Measurements from ENCODE around the gene DUSP23.

DUSP23 gene

DNA sequence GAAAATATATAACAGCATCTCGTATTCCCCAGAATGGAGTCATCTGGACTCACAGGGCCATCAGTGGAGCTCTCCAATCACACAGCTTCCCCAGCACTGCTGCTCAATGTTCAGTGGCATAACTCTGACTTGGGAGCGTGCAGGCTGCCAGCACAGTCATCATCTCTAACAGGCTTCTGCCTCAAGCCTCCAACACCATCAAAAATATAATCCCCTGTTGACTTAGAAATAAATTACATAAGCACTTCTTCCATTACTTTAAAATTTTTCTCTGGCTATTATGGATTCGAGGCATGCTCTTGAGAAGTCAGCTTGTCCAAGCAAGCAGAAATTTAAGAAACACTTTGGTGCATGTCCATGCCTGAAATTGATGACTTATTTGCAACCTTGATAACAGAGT, 6.2 kb downstream of the DUSP23 start:
- no peak for DNase-seq

DNA sequence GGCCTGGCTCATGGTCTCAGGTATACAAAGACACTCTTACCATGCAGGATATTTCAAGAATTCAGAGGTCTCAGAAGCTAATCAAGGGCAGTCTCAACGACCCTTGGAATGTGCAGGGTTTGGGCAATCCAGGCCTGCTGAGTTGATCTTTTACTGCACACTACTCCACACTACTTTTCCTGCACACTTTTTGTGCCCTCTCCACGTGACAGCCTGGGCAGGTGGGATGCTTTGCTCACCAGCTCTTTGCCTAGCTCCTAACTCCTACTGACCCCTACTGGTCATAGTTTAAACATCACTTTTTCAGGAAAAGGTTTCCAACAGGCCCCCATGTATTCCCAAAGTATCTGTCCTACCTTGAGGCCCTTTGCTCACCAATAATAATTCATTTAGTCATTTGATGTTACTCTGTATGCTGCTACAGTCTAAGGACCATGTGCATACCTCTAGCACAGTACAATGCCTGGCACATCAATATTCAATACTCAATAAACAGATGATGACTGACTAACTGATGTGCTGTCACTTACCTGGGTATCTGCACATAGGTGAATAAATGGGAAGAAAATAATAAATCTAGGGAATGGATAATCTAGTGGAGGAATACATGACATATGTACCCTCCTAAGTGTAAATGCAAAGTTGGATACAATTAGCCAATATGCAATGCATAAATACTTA, 9.6 kb downstream of the DUSP23 start:
- peak; percentile 28 for DNase-seq

DNA sequence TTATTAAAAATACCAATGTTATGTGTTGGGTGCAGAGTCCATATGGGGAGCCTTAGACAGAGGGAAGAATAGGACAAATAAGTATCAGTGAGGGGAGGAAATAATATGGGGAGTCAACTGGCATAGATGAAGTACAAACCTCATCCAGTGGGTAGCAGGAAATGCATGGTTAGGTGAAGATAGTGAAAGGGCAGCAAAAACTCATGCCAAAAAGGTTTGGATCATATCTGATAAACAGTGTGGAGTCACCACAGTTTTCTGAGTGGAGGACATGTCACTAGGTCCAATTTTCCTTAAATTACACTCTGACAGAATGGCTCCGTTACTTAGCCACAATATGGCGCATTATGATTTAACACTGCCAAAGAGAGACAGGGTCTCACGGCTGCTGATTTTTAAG, 10.3 kb downstream of the DUSP23 start:
- no peak for DNase-seq

DNA sequence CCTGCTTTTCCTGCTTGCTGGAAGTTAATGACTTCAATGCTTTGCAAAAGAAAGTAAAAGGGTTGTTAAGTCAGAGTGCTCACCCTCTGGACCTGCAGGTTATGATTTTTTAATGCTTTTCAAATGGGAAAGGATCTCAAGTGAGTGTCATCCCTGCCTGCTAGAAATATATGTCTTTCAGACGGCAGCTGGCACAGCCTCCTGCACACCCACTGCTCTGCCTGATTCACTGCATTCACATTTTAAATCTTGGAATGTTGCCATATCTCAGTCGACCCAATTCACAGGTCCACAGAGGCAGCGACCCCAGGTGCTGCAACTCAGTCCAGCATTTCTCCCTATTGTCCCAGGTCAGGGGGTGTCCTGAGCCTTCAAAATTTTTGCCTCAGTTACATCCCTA, 10.7 kb downstream of the DUSP23 start:
- DNase-seq, result no peak

DNA sequence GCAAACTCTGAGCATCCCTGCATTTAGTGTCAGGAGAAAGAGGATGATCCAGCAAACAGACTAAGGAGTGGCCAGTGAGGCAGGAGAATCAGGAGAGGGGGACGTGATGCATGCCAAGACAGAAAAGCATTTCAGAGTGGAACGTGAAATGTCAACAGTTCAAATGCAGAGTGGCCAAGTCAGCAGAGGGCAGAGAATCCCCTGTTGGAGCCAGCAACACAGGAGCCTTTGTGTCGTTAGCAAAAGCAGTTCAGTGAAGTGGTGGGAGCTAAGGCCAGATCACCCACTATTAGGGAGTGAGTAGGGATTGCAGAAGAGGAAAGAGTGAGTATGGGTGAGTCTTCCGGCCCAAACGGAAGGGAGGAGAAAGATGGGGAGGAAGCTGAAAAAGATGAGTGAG, 14.8 kb downstream of the DUSP23 start:
- no peak for DNase-seq

DNA sequence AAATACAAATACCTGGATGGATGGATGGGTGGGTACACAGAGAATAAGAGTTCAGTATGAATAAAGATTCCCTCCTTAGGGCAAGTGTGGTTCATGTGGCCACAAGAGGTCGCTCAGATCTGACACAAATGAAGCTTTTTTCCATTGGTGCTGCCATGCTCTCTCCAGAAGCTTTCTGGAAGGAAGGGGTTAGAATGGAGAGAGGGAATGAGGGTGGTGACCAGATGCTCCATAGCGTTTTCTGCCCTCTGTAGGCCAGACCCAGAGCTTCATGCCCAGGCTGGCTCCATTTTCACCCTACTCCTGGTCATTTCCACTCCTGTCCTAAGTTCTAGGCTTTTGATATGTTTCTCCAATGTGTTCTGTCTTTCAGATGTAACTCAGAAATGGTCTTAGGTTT, 18.1 kb downstream of the DUSP23 start:
- peak; percentile 90 for DNase-seq

DNA sequence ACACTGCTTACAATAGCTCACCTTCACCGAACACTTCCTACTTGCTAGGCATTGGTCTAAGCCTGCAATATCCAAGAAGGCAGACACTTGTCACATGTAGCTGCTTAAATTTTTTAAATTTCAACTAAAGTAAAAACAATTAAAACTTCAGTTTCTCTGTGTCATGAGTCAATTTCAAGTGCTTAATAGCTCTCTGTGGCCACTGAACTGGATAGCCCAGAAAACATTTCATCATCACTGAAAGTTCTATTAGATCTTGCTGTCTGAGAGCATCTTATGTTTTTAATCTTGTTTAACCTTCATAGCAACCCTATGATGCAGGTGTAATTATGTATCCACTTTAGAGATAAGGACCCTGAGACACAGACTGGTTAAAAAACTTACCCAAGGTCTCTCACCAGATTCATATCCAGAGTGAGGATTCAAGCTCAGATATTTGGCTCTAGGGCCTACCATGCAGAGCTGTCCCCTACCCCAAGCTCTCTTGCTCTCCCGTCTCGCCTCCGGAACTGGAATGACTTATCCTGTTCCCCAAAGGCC, 18.8 kb downstream of the DUSP23 start:
- no peak for DNase-seq

DNA sequence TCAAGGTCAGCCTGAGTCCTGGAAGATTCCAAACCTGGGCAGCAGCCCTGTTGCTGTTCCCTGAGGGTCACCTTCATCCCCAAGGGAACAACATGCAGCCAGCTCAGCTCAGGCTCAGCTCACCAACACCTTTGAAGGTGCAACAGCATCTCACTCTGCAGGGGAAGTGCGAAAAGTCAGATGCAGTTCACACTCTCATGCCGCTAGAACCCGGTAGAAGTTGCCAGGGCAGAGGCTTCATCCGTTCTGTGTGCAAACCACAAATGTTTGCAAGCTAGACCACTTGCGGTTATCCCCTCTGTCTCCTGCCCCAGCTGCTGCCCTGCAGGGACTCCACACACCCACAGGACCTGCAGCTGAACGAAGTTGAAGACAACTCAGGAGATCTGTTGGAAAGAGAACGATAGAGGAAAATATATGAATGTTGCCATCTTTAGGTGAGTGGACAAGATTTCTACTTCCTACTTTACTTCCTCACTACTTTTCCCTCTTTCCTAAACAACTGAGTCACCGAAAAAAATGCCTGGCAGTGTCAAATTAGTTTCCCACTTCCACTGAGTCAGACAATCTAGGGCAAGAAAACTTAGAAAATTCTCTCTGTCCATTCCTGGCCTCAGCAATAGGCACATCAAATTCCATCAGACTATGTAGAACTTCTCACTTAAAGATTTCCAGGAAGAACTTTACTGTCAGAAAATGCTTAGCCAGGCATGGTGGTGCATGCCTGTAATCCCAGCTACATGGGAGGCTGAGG, 19.6 kb downstream of the DUSP23 start:
- peak; percentile 25 for DNase-seq

DNA sequence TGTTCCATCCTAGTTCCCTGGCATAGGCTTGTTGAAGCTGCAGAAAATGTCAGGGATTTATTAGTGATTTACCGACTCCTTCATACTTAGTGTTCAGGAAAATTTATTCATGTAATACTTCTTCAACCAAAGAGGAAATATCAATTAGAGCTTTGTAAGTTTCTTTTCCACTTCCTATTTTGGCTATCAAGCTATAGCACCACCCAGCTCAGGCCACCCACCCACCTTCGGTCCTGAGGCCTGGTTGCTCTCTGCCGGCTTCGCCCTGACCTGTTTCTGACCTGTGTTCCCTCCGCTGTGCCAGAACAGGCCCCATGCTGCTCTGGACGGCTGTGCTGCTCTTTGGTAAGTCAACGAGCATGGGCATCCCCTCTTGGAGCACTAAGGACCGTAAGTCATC, 21.3 kb downstream of the DUSP23 start, which contains the start of gene FCRL6:
TSS of gene FCRL6 (plus strand) at position 250 of the 400 bp plus-strand sequence. CDS start at position 315, 65 bp downstream.
- DNase-seq, result no peak

DNA sequence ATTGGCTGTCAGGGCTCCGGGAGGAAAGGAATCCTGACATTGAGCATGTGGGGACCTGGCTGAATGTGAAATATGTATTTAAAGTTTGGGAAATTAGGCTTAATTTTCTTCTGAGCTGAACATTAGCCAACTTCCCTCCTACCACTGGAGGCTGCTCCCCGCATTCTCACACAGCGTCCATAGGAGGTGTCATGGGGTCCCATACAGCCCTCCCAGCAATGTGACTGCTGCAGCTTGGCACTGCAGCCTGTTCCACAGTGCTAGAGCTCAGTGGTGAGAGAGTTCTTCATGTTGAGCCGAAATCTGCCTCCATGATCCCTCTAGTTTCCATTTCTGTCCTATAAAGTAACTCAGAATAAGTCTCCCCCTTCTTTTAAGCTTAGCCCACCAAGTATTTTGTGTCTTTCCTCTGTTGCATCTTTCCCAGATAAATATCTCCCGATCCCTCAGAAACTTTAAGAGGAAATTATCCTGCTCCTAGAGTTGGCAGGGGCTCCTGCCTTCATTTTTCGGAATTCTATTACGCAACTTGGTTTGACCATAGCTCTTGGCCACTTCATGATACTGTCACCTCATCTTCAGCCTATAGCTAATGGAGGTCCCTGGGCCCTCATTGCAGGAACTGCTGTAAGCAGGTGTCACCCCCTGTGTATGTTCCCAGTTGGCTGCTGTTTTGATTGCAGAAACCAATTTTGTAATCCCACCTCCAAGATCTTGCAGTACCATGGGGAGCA, 23.4 kb downstream of the DUSP23 start:
- no peak for DNase-seq

DNA sequence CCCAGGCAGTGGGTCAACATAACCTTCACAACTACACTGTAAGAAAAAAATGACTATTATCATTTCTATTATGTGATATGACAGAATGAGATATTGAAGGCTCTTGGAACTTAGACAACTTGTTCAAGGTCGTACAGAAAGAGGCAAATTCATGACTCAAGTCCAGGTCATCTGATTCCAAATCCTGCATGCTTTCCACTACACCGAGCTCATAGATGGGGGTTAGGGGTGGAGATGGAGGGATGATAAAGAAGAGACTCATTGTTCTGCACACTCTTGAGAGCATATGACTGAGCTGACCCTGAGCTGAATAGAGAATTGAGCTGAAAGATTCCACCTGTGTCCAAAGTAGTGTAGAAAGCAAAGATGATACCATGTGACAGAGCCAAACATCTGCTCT, 24.2 kb downstream of the DUSP23 start:
- DNase-seq, result peak; percentile 29

DNA sequence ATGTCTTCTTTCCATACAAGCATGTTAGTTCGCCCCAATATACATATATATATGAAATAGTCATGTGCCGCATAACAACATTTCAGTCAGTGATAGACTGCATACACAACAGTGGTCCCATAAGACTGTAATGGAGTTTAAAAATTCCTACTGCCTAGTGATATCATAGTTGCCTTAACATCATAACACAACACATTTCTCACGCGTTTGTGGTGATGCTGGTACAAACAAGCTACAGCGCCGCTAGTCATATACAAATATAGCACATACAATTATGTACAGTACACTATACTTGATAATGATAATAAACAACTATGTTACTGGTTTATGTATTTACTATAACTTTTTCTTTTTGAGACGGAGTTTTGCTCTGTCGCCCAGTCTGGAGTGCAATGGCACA, 35.2 kb downstream of the DUSP23 start:
- DNase-seq, result no peak

DNA sequence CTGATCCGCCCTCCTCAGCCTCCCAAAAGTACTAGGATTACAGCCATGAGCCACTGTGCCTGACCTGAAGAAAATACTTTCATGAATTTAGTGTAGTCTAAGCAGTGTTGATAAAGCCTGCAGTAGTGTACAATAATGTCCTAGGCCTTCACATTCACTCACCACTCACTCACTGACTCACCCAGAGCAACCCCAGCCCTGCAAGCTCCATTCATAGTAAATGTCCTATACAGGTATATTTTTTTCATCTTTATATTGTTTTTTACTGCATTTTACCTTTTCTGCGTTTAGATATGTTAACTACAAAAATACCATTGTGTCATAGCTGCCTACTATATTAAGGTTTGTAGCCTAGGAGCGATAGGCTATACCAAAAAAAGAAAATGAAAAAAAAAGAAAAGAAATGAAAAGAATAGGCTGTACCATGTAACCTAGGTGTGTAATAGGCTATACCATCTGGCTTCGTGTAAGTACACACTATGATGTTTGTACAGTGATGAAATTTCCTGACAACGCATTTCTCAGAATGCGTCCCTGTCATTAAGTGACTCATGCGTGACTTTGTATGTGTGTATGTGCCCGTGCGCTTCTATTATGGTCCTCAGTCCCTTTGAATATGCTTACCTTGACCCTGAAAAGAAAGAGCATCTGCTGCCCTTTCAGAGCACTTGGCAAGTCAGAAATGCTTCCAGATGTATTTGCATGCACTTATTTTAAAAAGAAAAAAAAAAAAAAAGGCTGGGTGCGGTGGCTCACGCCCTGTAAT, 36.7 kb downstream of the DUSP23 start:
- no peak for DNase-seq

DNA sequence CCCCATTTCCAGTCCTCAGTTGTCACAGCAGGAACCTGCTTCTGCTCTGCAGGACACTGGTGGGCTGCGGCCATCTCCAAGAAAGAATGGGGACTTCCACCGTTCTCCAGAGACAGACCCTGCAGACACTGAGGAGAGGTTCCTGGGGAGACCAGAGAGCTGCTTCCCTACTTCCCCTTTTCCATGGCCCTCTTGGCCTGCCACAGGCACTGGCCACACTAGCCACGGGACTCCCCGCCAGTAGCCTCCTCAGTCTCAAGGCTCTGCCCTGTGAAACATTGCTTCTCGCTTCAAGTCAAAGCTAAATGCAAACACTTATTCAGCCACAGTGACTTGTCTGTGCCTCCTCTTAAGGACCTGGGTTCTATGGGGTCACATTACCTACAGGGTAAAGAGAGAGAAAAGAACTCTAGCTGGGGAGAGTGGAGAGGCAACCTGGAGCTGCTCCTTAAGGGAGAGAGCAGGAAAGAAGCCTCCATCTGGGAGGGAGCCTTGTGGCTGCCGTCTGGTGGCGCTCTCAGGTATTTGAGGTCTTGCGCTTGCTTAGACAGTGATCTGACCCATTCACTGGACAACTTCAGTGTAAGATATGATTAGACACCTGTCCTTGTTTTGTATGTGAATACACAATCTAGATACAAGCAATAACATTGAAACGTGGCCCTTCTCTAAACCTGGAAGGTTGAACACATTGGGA, 40.6 kb downstream of the DUSP23 start:
- no peak for DNase-seq

DNA sequence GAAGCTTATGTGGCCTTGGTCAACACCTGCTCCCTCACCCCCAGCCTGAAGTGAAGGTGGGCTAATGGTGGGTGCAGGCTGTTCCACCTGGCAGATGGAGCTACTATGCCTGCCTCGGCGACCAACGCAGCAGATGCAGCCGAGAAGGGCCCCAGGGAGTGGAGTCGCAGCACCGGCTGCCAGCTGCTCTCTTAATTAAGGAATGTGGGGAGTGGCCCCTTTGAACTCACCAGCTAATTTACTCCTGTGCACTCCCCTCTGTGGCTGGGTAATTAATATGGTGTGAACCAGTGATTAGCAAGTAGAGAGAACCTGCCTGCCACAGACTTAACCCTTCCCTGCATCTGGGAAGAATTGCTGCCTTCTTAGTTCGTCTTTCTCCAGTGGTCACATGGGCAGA, 42.6 kb downstream of the DUSP23 start:
- DNase-seq, result no peak

DNA sequence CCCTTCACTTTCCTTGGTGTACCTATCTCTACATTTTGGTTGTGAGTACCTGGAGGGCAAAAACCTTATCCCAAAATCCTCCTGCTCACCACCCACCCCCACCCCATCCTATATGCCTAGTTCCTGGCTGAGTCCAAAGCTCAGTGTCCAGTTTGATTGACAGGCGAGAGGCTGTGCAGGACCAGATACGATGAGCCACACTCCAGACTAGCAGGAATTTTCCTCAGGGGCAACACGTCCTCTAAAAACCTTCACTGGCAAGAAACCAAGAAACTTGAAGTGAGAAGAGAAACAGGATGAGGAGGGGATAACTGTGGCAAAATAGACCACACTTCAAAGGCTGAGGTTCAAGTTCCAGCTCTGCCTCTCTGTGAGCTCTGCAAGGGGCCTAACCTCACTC, 44.8 kb downstream of the DUSP23 start:
- peak; percentile 29 for DNase-seq

DNA sequence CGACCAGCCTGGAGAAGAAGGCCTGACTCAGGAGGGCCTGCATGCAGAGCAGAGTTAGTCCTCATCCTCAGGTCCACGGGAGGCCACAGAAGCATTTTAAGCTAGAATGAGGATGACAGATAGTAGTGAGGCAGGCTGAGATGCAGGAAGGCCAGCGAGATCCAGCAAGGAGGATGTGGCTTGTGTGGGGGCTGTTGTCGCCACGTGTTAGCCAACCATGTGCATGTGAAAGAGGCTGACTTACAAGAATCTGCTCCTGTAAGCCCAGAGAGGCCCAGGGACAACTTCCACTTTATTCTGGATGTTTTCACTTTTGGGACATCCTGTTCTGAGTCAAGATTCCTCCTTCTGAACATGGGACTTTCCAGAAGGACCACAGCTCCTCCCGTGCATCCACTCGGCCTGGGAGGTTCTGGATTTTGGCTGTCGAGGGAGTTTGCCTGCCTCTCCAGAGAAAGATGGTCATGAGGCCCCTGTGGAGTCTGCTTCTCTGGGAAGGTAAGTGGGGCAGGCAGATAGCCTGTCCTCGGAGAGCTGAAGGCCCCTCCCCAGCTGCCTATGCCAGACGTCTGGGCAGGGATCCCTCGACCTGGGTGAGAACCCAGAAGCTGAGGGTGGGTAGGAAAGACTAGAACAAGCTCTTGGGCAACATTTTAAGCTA, 45.8 kb downstream of the DUSP23 start, which contains the start of gene SLAMF8:
TSS of gene SLAMF8 (plus strand) at position 433 of the 661 bp plus-strand sequence. CDS start at position 459, 26 bp downstream.
- DNase-seq, result peak; percentile 22

DNA sequence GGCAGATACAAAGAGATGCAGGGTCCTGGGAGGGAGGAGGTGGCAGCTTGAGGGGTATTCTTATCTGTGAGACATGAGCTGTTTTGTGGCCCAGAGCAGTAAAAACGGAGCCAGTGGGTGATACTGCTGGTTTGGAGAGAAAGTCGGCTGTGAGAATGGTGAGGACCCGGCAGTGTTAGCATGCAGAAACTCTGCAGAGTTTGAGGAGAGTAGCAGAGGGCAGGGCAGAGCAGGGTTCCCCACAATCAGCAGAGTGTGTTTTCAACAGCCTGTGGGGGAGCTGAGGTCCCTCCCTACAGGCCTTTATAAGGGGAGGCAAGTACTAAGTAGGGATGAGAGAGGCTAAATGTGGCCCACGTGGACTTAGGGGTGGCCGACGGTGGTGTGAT, 46.3 kb downstream of the DUSP23 start:
- no peak for DNase-seq

DNA sequence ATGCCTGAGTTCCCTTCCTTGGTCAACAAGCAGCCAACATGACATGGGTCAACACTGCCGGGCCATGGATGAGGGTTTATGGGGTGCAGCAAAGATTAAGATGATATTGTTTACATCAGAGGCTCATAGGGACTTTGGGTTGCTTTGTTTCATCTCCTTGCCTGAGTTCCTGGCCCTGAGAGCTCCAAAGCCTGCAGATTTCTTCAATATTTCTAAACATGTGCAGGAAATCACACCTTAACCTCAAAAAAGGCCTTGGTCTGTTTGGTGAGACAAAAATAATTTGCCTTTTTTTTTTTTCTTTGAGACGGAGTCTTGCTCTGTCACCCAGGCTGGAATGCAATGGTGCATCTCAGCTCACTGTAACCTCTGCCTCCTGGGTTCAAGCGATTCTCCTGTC, 46.8 kb downstream of the DUSP23 start:
- DNase-seq, result no peak

DNA sequence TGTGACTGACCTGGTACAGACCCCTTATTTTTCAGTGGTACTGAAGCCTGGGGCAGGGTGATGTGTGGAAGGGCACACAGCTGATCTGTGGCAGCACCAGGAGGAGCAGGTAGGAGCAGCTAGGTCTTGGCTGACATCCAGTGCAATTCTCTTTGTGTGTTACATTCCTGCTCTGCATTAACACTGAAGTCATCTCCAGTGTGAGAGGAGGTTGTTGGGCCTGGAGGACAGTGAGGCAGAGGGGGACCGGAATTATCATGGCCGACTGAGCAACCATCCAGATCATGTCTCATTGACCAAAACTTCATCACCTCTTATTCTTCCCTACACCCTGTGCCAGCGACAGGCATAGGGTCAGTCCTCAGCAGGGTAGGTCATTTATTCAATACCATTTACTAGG, 47.4 kb downstream of the DUSP23 start:
- DNase-seq, result no peak

DNA sequence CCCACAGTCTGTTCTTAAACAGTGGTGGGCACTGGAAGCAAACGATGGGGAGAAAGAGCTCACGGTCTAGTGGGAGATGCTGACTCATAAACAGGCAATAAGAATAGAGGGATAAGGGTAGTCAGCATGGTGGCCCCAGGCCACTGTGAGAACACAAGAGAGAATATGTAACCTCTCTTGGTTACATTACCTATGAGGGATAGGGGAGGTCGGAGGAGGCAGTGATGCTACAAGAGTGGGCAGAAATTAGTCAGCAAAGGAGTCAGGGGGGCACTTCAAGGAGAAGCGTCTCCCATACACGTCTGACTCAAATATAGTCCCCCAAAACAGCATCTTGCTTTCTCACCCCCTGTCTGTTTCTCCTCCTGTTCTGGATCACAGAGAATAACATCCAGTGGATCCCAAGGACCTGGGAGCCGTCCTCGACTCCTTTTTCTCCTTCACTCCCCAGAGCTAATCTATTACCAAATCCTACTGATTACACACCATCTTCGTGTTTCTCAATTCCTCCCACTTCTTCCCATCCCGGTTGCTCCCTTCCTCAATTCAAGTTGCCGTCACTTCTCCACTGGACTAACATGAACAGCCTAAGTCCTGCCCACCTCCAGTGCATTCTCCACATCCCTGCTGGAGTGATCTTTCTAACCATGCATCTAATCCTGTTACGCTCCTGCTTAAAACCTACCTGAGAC, 48.0 kb downstream of the DUSP23 start:
- DNase-seq, result no peak

Measured in EL (cell line).